K562 (cell line): ENCODE results near the gene SUCO.

Experiments
- CTCF ChIP-seq, 3 experiments: IDR thresholded peaks in 2 of 3; conservative IDR thresholded peaks in 1 of 3; 2 replicates each; pipeline ENCODE4 v1.5.1; 2011 to 2012; ENCODE audit warnings: low read length in 3 of 3, mild to moderate bottlenecking in 3 of 3, control low read depth in 2 of 3, improper control_type of control experiment in 1 of 3, inconsistent platforms in 1 of 3, low read depth in 1 of 3, mixed read lengths in 1 of 3, moderate library complexity in 1 of 3; ENCODE audit not compliant: insufficient read depth in 2 of 3
- EZH2 ChIP-seq: IDR thresholded peaks from 2 replicates; pipeline ENCODE4 v1.6.1; 2012; ENCODE audit warnings: low read depth, mild to moderate bottlenecking, inconsistent platforms, low read length, borderline replicate concordance
- ZFP36 ChIP-seq: fragments of 150-350 bp; IDR thresholded peaks from 2 replicates; pipeline ENCODE4 v1.6.1; 2018; ENCODE audit warnings: low read length, low read depth; ENCODE audit not compliant: partially characterized antibody

GRCh38 chr1:172609528-172609927 is 76.6 kb downstream of the SUCO start:
- no peak for TF ChIP-seq EZH2
- TF ChIP-seq ZFP36: no peak
- peak in 1 of 3 experiments; percentile 68; a peak in 2 of 6 replicates for TF ChIP-seq CTCF (IDR thresholded peaks at IDR 0.05 in 2 of 3, conservative IDR thresholded peaks at IDR 0.05 in 1 of 3; ENCODE audit: insufficient read depth in 2 of 3, low read depth in 1 of 3, low read length in 3 of 3)
